Ramos (cell line): ENCODE measurements around the gene ORC1.

Source experiments
- in situ Hi-C: fragments of 300-500 bp; cut with MboI; formaldehyde crosslinking; loops from one replicate; pipeline ENCODE4 v1.14.3; 2022; ENCODE audit warnings: low sequenced_read_pairs; ENCODE audit not compliant: unreplicated experiment

ORC1 gene

GRCh38 chr1:52404116-52404974 lies at the start of gene ORC1, which contains the start of gene PRPF38A:
TSS of gene ORC1 (minus strand) at chr1:52404423. CDS start at chr1:52402223, 2,200 bp downstream.
TSS of gene PRPF38A (plus strand) at chr1:52404602. CDS start at chr1:52404750, 148 bp downstream.
- in situ Hi-C loops: loop anchor here (25.0 kb wide), 1 partner anchor 258 kb away; no protein-coding TSS in a partner anchor

- in situ Hi-C loops: no loop called here
Observed at GRCh38 chr1:52444463-52444862, 40.2 kb upstream of the ORC1 start.

GRCh38 chr1:52439976-52440375 lies 35.8 kb upstream of the ORC1 start:
- in situ Hi-C loops: no loop called here

- in situ Hi-C loops: no loop called here
Observed at GRCh38 chr1:52436817-52437216, 32.6 kb upstream of the ORC1 start.

- in situ Hi-C loops: no loop called here
Observed at GRCh38 chr1:52435650-52436049, 31.4 kb upstream of the ORC1 start.

GRCh38 chr1:52435211-52435610 lies 31.0 kb upstream of the ORC1 start:
- in situ Hi-C loops: no loop called here

- in situ Hi-C loops: no loop called here
Observed at GRCh38 chr1:52432807-52433206, 28.6 kb upstream of the ORC1 start.

- in situ Hi-C loops: no loop called here
Observed at GRCh38 chr1:52427152-52427551, 22.9 kb upstream of the ORC1 start.

GRCh38 chr1:52426371-52426770 lies 22.1 kb upstream of the ORC1 start:
- in situ Hi-C loops: no loop called here

GRCh38 chr1:52424813-52425212 lies 20.6 kb upstream of the ORC1 start:
- in situ Hi-C loops: loop anchor here (25.0 kb wide), 1 partner anchor 237 kb away; no protein-coding TSS in a partner anchor

GRCh38 chr1:52424231-52424636 lies 20.0 kb upstream of the ORC1 start:
- in situ Hi-C loops: loop anchor here (25.0 kb wide), 1 partner anchor 238 kb away; no protein-coding TSS in a partner anchor

GRCh38 chr1:52423771-52424170 lies 19.5 kb upstream of the ORC1 start:
- in situ Hi-C loops: loop anchor here (25.0 kb wide), 1 partner anchor 239 kb away; no protein-coding TSS in a partner anchor

GRCh38 chr1:52423055-52423454 lies 18.8 kb upstream of the ORC1 start:
- in situ Hi-C loops: loop anchor here (25.0 kb wide), 1 partner anchor 239 kb away; no protein-coding TSS in a partner anchor

GRCh38 chr1:52420713-52421112 lies 16.5 kb upstream of the ORC1 start:
- in situ Hi-C loops: loop anchor here (25.0 kb wide), 1 partner anchor 242 kb away; no protein-coding TSS in a partner anchor

GRCh38 chr1:52416811-52417210 lies 12.6 kb upstream of the ORC1 start:
- in situ Hi-C loops: loop anchor here (25.0 kb wide), 1 partner anchor 245 kb away; no protein-coding TSS in a partner anchor

GRCh38 chr1:52414942-52415341 lies 10.7 kb upstream of the ORC1 start:
- in situ Hi-C loops: loop anchor here (25.0 kb wide), 1 partner anchor 247 kb away; no protein-coding TSS in a partner anchor

GRCh38 chr1:52413410-52413989 lies 9.3 kb upstream of the ORC1 start:
- in situ Hi-C loops: loop anchor here (25.0 kb wide), 1 partner anchor 249 kb away; no protein-coding TSS in a partner anchor

GRCh38 chr1:52404975-52405338 lies 734 bp upstream of the ORC1 start:
- in situ Hi-C loops: loop anchor here (25.0 kb wide), 1 partner anchor 257 kb away; no protein-coding TSS in a partner anchor

- in situ Hi-C loops: loop anchor here (25.0 kb wide), 1 partner anchor 259 kb away; no protein-coding TSS in a partner anchor
Observed at GRCh38 chr1:52403566-52404115, 582 bp downstream of the ORC1 start.

GRCh38 chr1:52402860-52403240 lies 1.4 kb downstream of the ORC1 start:
- in situ Hi-C loops: loop anchor here (25.0 kb wide), 1 partner anchor 259 kb away; no protein-coding TSS in a partner anchor
